Measurements from ENCODE around the gene CSTPP1. TPM values are rescaled to one million over a fixed set of nuclear protein-coding genes. Genes with fewer than 3 reads are reported as not detected.
"Not testable (repeated sequence)": the region's sequence is repeated elsewhere in the genome, so short reads cannot be mapped to it uniquely, and the experiment has no call there.

The CSTPP1 gene
- total RNA-seq, 1 donor from 2014 or later: 39.1 TPM

DNA sequence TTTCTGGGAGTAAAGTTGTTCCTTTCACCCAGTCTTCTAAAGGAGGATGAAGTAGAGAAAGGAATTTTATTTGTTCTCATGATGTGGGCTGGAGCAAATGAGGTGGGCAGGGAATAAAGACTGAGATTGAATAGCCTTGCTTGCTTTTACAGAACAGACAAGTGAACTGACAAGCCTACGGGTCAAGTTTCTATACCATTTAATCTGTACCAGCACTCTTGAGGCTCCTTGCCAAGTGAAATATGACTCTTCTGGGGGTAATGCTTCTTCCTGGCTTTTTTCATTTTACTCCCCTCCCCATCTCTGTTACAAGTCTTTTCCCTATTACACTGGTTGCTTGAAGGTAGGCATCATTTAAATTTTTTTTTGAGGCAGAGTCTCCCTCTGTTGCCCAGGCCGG lies 54.8 kb downstream of the CSTPP1 start:
- no peak for DNase-seq (ENCODE audit: low spot score)

DNA sequence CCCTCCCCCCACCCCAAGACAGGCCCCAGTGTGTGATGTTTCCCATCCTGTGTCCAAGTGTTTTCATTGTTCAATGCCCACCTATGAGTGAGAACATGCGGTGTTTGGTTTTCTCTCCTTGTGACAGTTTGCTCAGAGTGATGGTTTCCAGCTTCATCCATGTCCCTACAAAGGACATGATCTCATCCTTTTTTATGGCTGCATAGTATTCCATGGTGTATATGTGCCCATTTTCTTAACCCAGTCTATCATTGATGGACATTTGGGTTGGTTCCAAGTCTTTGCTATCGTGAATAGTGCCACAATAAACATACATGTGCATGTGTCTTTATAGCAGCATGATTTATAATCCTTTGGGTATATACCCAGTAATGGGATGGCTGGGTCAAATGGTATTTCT lies 55.8 kb downstream of the CSTPP1 start:
- DNase-seq (ENCODE audit: low spot score): not testable (repeated sequence)

- not testable (repeated sequence) for DNase-seq (ENCODE audit: low spot score)
Measured at GRCh38 chr11:46997796-46998195, 61.2 kb downstream of the CSTPP1 start.

DNA sequence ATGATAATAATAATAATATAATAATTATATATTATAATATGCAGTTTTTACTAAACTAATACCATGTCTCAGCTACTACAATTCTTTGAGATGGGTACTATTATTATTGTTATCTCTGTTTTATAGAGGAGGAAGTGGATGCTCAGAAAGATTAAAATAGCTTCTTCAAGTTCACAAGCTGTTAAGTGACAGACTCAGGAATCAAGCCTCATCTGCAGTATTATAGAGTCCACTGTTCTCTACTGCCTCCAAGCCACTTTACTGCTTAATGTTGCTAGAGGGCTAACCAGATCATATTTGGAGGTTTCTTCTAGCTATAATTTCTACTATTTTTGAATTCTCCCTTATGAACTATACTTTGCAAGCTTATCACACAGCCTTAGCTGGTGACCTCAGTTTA lies 62.7 kb downstream of the CSTPP1 start:
- DNase-seq (ENCODE audit: low spot score): no peak

- DNase-seq (ENCODE audit: low spot score): no peak
Measured at GRCh38 chr11:47000033-47000432, 63.5 kb downstream of the CSTPP1 start.

GRCh38 chr11:47001781-47002181 lies 65.2 kb downstream of the CSTPP1 start:
- DNase-seq (ENCODE audit: low spot score): no peak

GRCh38 chr11:47002390-47002789 lies 65.8 kb downstream of the CSTPP1 start:
- no peak for DNase-seq (ENCODE audit: low spot score)

GRCh38 chr11:47003180-47003877 lies 66.8 kb downstream of the CSTPP1 start:
- no peak for DNase-seq (ENCODE audit: low spot score)

- DNase-seq (ENCODE audit: low spot score): peak; percentile 85
Measured at GRCh38 chr11:47004595-47005033, 68.1 kb downstream of the CSTPP1 start.

DNA sequence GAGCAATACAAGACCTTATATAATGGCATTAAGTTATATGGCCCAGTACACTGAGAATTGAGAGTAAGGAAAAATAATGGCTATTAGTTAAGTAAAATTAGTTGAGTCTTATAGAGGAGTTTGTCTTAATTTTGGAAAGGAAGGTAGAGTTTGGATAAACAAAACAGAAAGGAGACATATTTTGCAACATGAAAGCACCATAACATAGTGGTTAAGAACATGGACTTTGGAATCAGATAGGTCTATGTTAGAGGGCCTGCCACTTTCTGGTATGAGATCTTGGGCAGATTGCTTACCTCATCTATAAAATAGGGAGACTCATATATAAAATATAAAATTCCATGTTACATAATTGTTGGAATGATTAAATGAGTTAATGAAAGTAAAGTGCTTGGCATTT lies 68.9 kb downstream of the CSTPP1 start:
- no peak for DNase-seq (ENCODE audit: low spot score)

DNA sequence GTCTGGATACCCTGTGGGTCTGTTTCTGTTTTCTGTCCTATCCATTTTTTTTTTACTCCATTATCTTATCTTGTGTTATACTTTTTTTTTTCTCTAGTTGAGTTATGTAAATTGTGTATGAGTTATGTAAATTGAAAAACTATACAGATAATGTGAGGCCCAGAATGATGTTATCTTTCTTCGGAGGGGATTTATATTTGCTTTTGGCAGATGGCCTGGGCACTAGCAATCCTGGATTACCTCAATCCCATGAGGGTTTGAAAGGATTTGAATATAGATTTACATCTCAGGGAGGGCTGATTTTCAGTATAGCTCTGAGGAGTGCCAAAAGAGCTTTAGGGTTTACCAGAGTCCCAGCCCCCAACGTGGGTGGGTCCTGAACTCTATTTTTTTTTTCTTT lies 71.0 kb downstream of the CSTPP1 start:
- no peak for DNase-seq (ENCODE audit: low spot score)

DNA sequence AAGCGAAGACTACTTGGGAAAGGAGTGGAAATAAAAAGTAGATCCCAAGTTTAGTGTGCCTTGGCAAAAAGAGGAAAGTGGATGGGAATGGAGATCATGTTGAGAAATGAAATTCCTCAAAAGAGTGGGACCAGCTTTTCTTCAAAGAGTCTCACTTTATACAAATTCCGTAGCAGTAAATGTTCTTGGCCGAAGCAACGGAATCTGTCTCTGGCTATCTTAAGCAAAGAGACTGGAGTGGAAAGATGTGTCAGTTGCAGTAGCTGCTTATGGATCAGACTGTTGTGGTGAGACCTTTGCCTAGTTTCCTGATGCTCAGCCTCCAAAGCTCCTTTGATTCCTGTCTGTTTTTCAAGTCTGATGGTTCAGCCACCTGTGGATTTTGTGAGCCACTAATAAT lies 73.6 kb downstream of the CSTPP1 start:
- peak; percentile 25 for DNase-seq (ENCODE audit: low spot score)

DNA sequence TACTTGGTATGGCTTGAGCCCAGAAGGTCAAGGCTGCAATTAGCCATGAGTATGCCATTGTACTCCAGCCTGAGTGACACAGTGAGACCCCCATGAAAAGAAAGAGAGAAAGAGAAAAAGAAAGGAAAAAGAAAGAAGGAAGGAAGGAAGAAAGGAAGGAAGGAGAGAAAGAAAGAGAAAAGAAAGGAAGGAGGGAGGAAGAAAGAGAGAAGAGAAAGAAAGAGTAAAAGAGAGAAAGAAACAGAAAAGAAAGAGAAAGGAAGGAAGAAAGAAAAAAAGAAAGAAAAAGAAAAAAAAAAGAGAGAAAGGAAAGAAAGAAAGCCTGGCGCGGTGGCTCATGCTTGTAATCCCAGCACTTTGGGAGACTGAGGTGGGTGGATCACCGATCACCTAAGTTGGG lies 77.5 kb downstream of the CSTPP1 start:
- no peak for DNase-seq (ENCODE audit: low spot score)

- DNase-seq (ENCODE audit: low spot score): no peak
Measured at GRCh38 chr11:47018637-47019036, 82.1 kb downstream of the CSTPP1 start.

DNA sequence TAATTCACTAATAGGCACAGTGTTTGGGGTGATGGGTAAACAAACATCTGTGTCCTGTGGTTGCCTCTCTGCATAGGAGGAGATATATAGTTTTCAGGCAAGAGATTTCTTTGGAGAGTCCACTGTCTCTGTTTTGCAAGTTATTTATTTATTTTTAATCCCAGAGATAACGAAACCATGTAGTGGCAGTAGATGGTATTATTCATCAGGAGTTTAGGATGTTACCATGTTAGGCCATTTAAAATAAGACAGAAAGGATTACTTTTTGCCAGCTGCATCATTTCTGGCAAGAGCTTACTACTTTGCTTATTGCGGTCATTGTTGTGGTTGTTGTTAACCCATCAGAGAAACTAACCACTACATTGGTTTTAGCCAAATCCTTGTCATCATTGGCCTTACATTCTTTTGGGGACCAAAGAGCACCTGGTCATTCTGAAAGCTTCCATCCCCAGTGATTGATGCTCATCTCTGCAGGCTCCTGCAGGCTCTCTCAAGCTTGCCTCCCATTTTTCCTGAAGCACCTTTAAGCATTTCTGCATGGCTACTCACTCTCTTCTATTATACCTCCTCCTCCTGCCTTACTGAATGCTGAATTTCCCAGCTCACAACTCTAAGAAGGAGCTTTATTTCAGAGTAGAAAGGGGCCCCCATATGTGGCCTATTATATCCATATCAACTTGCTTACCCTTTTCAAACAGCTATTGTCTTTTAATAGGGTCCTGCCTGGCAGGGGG lies 84.4 kb downstream of the CSTPP1 start:
- no peak for DNase-seq (ENCODE audit: low spot score)

GRCh38 chr11:47021527-47021818 lies 84.9 kb downstream of the CSTPP1 start:
- DNase-seq (ENCODE audit: low spot score): no peak

GRCh38 chr11:47021965-47022364 lies 85.4 kb downstream of the CSTPP1 start:
- DNase-seq (ENCODE audit: low spot score): no peak

- no peak for DNase-seq (ENCODE audit: low spot score)
Measured at GRCh38 chr11:47028195-47029093, 91.9 kb downstream of the CSTPP1 start.

- no peak for DNase-seq (ENCODE audit: low spot score)
Measured at GRCh38 chr11:47033439-47033838, 96.9 kb downstream of the CSTPP1 start.

GRCh38 chr11:47034091-47034490 lies 97.5 kb downstream of the CSTPP1 start:
- DNase-seq (ENCODE audit: low spot score): no peak

GRCh38 chr11:47035108-47035507 lies 98.5 kb downstream of the CSTPP1 start:
- DNase-seq (ENCODE audit: low spot score): no peak

DNA sequence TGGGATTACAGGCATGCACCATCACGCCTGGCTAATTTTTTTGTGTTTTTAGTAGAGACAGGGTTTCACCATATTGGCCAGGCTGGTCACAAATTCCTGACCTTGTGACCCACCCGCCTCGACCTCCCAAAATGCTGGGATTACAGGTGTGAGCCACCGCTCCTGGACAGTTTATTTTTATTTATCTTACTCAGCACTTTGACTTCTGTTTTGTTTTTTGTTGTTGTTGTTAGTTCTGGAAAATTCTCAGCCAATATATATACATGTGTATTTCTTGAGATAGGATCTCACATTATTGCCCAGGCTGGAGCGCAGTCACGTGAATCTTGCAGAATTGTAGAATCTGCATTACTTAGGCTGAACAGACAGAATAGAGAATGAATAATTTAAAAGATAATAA lies 107.6 kb downstream of the CSTPP1 start:
- no peak for DNase-seq (ENCODE audit: low spot score)

- no peak for DNase-seq (ENCODE audit: low spot score)
Measured at GRCh38 chr11:47047972-47048371, 111.4 kb downstream of the CSTPP1 start.

Measured in mucosa of gallbladder (tissue), 1 donor.